Measurements from ENCODE around the gene SNAPC1. TPM values are rescaled to one million over a fixed set of nuclear protein-coding genes. Genes with fewer than 3 reads are reported as not detected.

Gene SNAPC1
- 1 to 10 TPM; 5.2 to 7.2 (median 6.4) TPM for polyA plus RNA-seq (ENCODE audit: low read depth in 6 of 6)

GRCh38 chr14:61761959-61762786, at the start of gene SNAPC1:
Gene SNAPC1, plus strand, starts transcription at chr14:61762420. Its CDS starts 41 bp downstream, at chr14:61762461.
- Mint-ChIP-seq H3K4me3 (peak within 1 kb of the TSS; percentile 95 to 100 (median 98)), H3K27ac (peak within 1 kb of the TSS; percentile 97 to 99 (median 98)), H3K36me3 (no peaks in the 10 kb centered on the region), H3K4me1 (peaks cover 32 to 42% (median 38%) of the 10 kb centered on the region in 3 donors), H3K9me3 (no peaks in the 10 kb centered on the region), H3K27me3 (no peaks in the 10 kb centered on the region)
- DNase-seq (peak; percentile 97), ATAC-seq (ENCODE audit: low read depth in 2 of 2) (peak; percentile 94 to 97)

GRCh38 chr14:61713724-61714437, 48.3 kb upstream of the SNAPC1 start:
- H3K36me3 Mint-ChIP-seq: no peaks in the 10 kb centered on the region
- H3K4me3 Mint-ChIP-seq: peak overlapping the region in 4 of 8 donors; percentile 10 to 57 (median 25)
- H3K27me3 Mint-ChIP-seq: no peaks in the 10 kb centered on the region
- DNase-seq (no peak), ATAC-seq (ENCODE audit: low read depth in 2 of 2) (no peak)
- H3K27ac Mint-ChIP-seq: peak overlapping the region in 4 of 6 donors; percentile 18 to 63 (median 29)
- H3K9me3 Mint-ChIP-seq: no peaks in the 10 kb centered on the region
- peaks cover 56 to 94% (median 75%) of the 10 kb centered on the region in 3 donors for H3K4me1 Mint-ChIP-seq

GRCh38 chr14:61716956-61717355, 45.3 kb upstream of the SNAPC1 start:
- no peak for DNase-seq
- peaks cover 0 to 4% of the 10 kb centered on the region in 2 donors for H3K36me3 Mint-ChIP-seq
- H3K9me3 Mint-ChIP-seq: no peaks in the 10 kb centered on the region
- H3K27ac Mint-ChIP-seq: peak overlapping the region in 5 of 6 donors; percentile 14 to 87 (median 47)
- H3K4me3 Mint-ChIP-seq: peak overlapping the region in 3 of 8 donors; percentile 10 to 24 (median 23)
- H3K27me3 Mint-ChIP-seq: no peaks in the 10 kb centered on the region
- no peak for ATAC-seq (ENCODE audit: low read depth in 2 of 2)
- H3K4me1 Mint-ChIP-seq: peaks cover 72 to 90% (median 73%) of the 10 kb centered on the region in 3 donors

GRCh38 chr14:61718039-61718438, 44.2 kb upstream of the SNAPC1 start:
- ATAC-seq (ENCODE audit: low read depth in 2 of 2): no peak
- H3K27me3 Mint-ChIP-seq: no peaks in the 10 kb centered on the region
- peak overlapping the region in 5 of 8 donors; percentile 8 to 62 (median 11) for H3K4me3 Mint-ChIP-seq
- peaks cover 0 to 4% of the 10 kb centered on the region in 2 donors for H3K36me3 Mint-ChIP-seq
- DNase-seq: no peak
- peaks cover 62 to 84% (median 62%) of the 10 kb centered on the region in 3 donors for H3K4me1 Mint-ChIP-seq
- H3K9me3 Mint-ChIP-seq: no peaks in the 10 kb centered on the region
- H3K27ac Mint-ChIP-seq: peak overlapping the region in 3 of 6 donors; percentile 37 to 87 (median 77)

GRCh38 chr14:61719344-61720293, 42.6 kb upstream of the SNAPC1 start:
- H3K9me3 Mint-ChIP-seq: no peaks in the 10 kb centered on the region
- peaks cover 6 to 12% of the 10 kb centered on the region in 2 donors for H3K36me3 Mint-ChIP-seq
- H3K27ac Mint-ChIP-seq: peak overlapping the region; percentile 66 to 98 (median 93)
- DNase-seq: peak; percentile 18
- peaks cover 60 to 75% (median 61%) of the 10 kb centered on the region in 3 donors for H3K4me1 Mint-ChIP-seq
- peak; percentile 64 to 76 for ATAC-seq (ENCODE audit: low read depth in 2 of 2)
- H3K4me3 Mint-ChIP-seq: peak overlapping the region; percentile 19 to 85 (median 63)
- no peaks in the 10 kb centered on the region for H3K27me3 Mint-ChIP-seq

GRCh38 chr14:61720294-61720661, 41.9 kb upstream of the SNAPC1 start:
- Mint-ChIP-seq H3K27me3 (no peaks in the 10 kb centered on the region), H3K4me1 (peaks cover 58 to 74% (median 62%) of the 10 kb centered on the region in 3 donors), H3K9me3 (no peaks in the 10 kb centered on the region), H3K36me3 (peaks cover 13 to 18% of the 10 kb centered on the region in 2 donors), H3K27ac (peak overlapping the region; percentile 66 to 96 (median 90)), H3K4me3 (peak overlapping the region; percentile 19 to 85 (median 63))
- ATAC-seq (ENCODE audit: low read depth in 2 of 2) (peak; percentile 75 to 76), DNase-seq (peak; percentile 14)

- Mint-ChIP-seq H3K4me1 (peaks cover 54 to 74% (median 58%) of the 10 kb centered on the region in 3 donors), H3K27me3 (no peaks in the 10 kb centered on the region), H3K9me3 (no peaks in the 10 kb centered on the region), H3K27ac (peak overlapping the region; percentile 47 to 96 (median 90)), H3K36me3 (peaks cover 13 to 18% of the 10 kb centered on the region in 2 donors), H3K4me3 (peak overlapping the region in 4 of 8 donors; percentile 45 to 68 (median 59))
- ATAC-seq (ENCODE audit: low read depth in 2 of 2): no peak
- no peak for DNase-seq
Measured at GRCh38 chr14:61720741-61721140, 41.5 kb upstream of the SNAPC1 start.

- H3K36me3 Mint-ChIP-seq: peaks cover 31 to 44% of the 10 kb centered on the region in 2 donors
- peak overlapping the region in 2 of 6 donors; percentile 16 to 44 for H3K27ac Mint-ChIP-seq
- H3K9me3 Mint-ChIP-seq: no peaks in the 10 kb centered on the region
- H3K4me1 Mint-ChIP-seq: peaks cover 57 to 71% (median 57%) of the 10 kb centered on the region in 3 donors
- no peak overlapping the region for H3K4me3 Mint-ChIP-seq
- DNase-seq (no peak), ATAC-seq (ENCODE audit: low read depth in 2 of 2) (no peak)
- no peaks in the 10 kb centered on the region for H3K27me3 Mint-ChIP-seq
Measured at GRCh38 chr14:61724133-61724532, 38.1 kb upstream of the SNAPC1 start.

- H3K9me3 Mint-ChIP-seq: no peaks in the 10 kb centered on the region
- H3K27ac Mint-ChIP-seq: peak overlapping the region; percentile 35 to 71 (median 66)
- no peaks in the 10 kb centered on the region for H3K27me3 Mint-ChIP-seq
- peaks cover 31 to 40% of the 10 kb centered on the region in 2 donors for H3K36me3 Mint-ChIP-seq
- ATAC-seq (ENCODE audit: low read depth in 2 of 2) (peak; percentile 83), DNase-seq (peak; percentile 10)
- peaks cover 38 to 65% (median 50%) of the 10 kb centered on the region in 3 donors for H3K4me1 Mint-ChIP-seq
- peak overlapping the region in 1 of 8 donors; percentile 26 for H3K4me3 Mint-ChIP-seq
Measured at GRCh38 chr14:61726778-61727658, 35.2 kb upstream of the SNAPC1 start.

GRCh38 chr14:61730756-61731373, 31.4 kb upstream of the SNAPC1 start:
- Mint-ChIP-seq H3K4me1 (peaks cover 23 to 43% (median 38%) of the 10 kb centered on the region in 3 donors), H3K27me3 (no peaks in the 10 kb centered on the region), H3K27ac (peak overlapping the region; percentile 1 to 82 (median 28)), H3K9me3 (no peaks in the 10 kb centered on the region), H3K36me3 (peaks cover 35 to 36% of the 10 kb centered on the region in 2 donors), H3K4me3 (no peak overlapping the region)
- ATAC-seq (ENCODE audit: low read depth in 2 of 2) (no peak), DNase-seq (peak; percentile 11)

GRCh38 chr14:61733972-61734371, 28.2 kb upstream of the SNAPC1 start:
- Mint-ChIP-seq H3K27ac (peak overlapping the region in 2 of 6 donors; percentile 25 to 33), H3K4me1 (peaks cover 14 to 26% (median 23%) of the 10 kb centered on the region in 3 donors), H3K27me3 (no peaks in the 10 kb centered on the region), H3K9me3 (no peaks in the 10 kb centered on the region), H3K4me3 (no peak overlapping the region), H3K36me3 (peaks cover 22 to 27% of the 10 kb centered on the region in 2 donors)
- no peak for ATAC-seq (ENCODE audit: low read depth in 2 of 2)
- no peak for DNase-seq

All from naive B cell (primary cell).